HG03565 (cell line): ENCODE data around the gene ITPK1.

Experiments
- ATAC-seq: cut with Tn5 transposase; IDR thresholded peaks from one replicate; pipeline ENCODE4 v1.9.1; 2021; ENCODE audit warnings: mild to moderate bottlenecking, moderate library complexity; ENCODE audit not compliant: unreplicated experiment

ITPK1 gene

DNA sequence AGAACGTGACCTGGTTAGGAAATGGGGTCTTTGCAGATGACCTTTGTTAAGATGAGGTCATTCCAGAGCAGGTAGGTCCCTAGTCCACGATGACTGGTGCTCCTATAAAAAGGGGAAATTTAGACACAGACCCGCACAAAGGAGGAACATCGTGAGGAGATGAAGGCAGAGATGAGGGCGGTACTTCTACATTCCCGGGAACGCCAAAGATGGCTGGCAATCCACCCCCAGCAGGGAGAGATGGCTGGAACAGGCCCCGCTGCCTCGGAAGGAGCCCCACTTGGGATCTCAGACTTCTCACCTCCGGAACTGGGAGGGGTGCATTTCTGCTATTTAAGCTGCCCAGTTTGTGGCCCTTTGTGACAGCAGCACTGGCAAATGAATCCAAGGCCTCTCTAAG, 85.0 kb downstream of the ITPK1 start:
- ATAC-seq = no peak

DNA sequence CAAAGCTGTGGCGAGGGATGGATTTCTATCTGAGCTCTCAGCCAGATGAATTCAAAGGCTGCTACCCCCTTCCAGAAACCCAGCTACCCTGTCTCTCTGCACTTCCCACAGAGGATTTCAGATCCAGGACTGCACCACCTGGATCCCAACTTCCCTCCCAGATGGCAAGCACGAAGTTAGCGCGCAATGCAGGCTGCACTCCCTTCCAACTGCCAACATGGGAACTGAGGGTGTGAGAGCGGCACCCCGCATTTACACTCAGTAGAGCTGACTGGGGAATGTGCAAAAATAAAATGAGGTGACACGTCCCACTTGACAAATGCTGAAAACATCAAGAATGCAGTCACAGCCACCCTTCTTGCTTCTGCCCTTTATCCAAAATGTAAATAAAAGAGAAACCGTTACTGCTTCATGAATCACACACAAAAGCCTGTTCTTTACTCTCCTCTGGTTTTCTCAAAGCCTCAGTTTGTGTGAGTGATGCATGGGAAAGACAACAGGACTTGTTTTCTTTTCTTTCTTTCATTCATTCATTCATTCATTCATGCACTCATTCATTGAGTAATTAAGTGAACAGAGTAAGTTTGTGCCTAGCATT, 85.7 kb downstream of the ITPK1 start:
- no peak for ATAC-seq

DNA sequence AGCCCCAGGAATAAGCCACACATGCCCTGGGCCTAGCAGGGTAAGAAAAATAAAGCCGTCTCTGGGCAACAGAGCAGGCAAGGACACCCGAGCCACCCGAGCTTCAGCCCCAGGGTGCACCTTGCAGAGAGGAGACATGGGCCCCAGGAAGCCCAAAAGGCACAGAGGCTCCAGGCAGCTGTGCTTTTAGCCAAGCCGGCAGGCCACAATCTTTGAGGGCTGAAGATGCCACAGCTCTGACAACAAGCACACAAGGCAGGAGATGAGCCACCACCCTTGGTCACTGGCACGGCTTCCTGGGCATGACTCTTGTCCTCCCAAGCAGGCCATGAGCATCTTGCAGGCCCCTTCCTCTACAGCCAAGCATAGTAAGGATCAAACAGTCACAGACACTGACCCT, 86.3 kb downstream of the ITPK1 start:
- ATAC-seq = no peak

DNA sequence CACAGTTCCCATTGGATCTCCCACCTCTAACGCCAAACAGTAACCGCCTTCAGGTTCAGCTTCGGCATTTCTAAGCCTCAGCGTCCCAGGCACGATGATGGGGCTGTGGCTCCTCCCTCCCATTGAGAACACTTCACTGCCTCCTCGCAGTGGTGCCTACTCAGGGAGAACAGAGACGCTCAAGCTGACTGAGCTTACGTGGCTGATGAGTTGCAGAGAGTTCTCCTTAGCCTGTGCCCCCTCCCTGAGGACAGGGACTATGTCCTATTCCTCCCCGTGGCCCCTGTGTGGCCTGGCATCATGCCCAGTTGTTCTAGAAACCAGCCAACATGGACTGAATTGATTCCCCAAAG, 87.0 kb downstream of the ITPK1 start:
- no peak for ATAC-seq

DNA sequence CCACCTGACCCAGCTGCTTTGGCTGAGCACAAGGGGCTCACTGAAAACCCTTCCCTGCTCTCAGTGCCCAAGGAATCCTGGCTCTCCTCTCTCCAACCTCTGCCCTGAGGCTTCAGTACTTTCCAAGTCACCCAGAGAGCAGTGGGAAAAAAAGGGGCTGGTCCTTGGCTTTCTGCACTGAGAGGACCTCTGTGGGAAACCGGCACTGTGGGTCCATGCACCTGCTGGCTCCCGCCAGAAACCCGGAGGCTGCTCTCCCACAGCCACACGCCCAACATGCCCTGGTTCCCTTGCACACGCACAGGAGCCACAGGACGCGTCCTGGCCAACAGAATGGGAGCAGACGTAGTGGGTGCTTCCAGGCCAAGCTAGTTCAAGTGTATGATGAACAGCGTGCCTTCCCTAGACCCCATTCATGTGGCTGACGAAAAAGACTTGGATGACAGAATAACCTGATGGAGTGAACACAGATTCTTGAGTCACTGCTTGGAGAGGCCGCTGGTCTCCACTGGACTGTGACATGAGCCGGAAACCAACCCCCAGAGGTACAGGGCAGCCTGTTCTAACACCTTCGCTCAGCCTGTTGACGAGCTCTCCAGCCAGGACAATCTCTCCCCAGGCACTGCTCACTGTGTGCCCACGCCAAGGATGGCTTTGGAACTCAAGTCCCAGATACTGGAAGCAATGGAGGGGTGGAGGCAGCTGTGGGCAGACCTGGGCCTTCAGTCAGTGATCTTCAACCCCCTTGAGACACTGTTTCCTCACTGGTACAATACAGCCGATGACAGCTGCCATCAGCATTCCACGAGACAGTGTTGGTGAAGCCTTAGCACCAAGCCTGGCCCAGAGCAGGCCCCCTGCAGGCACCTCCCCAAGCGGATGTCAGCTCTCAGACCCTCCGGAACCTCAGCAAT, 87.7 kb downstream of the ITPK1 start:
- no peak for ATAC-seq

DNA sequence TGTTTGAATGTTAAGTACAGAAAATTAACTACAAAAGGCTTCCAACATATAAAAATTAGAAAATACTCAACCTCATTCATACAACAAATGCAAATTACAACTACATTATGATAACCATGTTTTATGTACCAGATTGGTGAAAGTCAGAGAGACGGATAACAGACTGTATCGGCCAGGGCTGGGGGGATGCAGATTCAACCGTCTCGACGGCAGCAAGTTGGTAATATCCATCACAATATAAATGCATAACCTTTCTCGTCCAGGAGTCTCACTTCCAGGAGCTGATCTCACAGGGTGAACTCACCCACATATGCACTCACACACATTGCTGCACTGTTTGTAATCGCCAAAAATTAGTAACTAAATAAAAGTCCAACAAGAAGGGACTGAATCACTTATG, 89.4 kb downstream of the ITPK1 start:
- no peak for ATAC-seq

DNA sequence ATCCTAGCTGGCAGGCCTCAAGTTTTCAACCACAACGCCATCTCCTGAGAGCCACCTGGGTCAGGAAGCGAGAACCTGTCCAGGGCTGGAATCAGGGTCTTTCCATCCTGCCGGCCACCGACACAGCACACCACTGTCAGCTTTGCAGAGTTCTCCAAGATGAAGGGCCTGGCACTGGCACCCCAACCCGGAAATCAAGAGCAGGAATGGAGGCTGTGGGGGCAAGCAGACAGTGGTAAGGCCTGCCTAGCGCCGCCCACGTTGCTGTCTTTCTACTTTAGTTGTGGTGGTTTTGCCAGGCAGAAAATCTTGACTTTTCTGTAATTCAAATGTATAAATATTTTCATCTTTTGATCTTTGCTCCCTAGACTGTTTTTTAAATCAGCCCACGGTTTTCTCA, 90.7 kb downstream of the ITPK1 start:
- ATAC-seq = no peak

DNA sequence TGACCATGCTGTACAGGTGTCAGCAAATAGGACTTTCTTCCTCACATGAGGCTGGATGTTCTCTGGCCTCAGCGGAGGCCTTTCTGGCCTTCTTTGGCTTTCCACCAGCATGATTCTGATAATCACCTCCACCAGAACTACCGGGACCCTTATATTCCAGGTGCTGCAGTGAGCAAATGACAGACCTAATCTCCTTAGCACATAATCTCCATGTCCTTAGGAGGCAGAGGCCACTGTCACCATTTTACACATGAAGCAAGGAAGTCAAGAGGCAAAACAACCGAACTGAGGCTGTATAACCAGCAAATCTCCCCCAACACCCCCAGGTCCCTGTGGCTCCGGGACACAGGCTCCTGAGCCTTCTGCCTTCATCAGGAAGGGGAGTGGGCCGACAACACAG, 91.2 kb downstream of the ITPK1 start:
- ATAC-seq = no peak

DNA sequence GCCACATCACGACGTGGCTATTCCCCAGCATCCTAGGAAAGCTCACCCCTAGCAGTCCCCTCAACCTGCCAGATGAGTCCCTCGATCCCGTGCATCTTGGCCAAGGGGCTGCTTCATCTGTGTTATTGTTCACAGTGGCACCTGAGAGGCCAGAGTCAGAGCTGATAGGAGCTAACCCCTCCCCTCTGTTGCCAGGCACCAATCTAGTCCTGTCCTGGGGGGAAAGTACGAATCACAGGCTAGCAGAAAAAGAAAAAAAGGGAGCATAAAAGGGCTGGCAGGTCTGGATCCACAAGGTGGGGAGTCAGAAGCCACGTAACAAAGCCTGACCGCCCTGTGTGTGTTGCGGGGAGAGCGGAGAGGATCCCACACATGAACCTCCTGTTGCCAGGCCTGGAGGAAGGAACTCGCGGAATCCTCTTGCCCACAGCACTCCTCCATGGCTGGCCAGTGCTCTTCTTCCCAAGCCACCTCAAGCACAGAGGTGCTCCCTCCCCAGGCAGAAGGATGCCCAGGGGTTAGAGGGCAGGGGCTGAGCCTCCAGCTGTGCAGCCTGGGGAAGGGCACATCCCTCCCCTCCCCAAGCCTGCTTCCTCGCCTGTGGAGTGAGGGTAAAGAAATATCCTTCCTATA, 91.8 kb downstream of the ITPK1 start:
- ATAC-seq = no peak

DNA sequence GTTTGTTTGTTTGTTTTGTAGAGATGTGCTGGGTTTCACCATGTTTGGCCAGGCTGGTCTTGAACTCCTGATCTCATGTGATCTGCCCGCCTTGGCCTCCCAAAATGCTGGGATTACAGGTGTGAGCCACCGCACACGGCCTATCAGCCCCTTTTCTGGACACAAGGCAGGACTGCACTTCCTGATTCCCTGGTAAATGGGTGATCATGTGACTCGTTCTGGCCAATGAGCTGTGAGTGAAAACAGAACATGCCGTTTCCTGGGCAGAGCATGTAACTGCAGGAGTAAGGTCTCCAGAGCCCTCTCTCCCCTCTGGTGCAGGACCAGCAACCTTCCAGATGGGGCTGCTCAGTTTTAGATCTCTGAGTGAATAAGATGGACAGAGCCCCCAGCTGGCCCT, 92.7 kb downstream of the ITPK1 start:
- ATAC-seq = no peak

DNA sequence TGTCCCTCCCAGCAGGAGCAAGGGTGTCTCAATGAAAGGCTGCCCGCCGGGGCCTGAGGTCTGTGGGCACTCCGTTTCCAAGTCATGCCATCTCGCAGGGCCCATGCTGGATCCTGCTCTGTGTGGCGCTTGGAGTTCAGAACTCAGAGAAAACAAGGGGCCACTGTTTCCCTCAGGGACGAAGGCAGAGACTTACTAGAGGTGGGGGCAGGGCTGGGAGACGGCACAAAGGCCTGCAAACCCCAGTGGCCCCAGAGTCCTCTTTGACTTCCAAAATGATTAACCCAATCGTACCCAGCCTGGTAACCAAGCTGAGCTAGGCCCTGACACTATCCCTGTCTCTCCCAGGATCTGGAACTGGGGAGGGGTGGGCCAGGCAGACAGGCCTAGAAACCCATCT, 95.8 kb downstream of the ITPK1 start:
- ATAC-seq = no peak

DNA sequence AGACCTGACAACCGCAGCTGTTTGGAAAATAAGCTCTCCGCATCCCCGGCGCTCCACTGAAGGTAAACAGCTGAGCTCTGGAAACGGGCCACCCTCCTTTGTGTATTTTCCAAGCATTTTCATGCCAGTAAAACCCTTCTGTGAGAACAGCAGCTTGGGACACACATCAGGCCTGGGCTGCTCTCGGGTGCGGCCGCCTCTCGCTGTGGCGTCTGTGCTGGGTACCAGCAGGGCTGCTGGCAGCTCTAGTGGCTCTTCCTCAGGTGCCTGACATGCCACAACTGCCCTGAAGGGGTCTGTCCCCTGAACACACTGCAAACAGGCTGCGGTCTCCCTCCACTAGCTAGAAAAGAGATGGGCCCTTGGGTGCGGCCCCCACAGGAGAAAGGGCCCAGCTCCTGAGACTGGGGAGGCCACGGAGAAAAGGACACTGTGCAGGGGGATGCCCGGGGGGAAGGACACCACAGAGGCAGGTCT, 96.3 kb downstream of the ITPK1 start:
- no peak for ATAC-seq

DNA sequence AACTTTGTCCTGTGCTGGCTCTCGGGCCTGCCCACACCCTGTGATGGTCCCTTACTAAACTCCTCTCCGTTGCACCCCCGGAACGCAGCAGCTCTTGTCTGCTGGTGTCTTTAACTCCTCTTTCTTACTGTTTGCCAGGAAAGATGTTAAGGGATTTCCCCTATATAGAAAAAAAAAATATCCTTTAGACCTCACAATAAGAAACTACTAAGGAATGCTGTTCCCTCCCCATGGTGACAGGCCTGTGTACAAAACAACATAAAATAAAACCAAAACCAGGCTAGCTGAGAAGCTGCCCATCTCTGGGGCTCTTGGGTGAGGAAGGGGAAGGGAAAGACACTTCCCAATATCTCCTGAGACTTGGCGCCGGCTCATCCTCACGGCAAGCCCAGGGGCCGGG, 97.4 kb downstream of the ITPK1 start:
- no peak for ATAC-seq

DNA sequence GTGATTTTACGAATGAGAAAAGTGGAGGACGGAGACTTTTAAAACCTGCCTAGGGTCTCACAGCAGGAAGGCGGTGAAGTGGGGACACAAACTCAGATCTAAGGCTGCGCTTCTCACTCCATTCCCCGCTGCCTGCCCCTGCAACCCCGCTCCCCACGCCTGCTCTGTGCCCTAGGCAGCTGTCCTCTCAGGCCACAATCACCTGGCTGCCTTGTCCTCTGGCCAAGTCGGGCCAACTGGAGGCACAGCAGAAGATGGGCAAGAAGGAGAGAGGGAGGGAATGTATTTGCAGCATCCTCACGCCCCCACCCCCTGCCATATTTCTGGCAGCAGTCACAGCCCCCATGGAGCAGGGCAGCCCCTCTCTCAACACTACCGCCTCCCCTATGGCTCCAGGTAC, 97.8 kb downstream of the ITPK1 start:
- ATAC-seq = no peak

DNA sequence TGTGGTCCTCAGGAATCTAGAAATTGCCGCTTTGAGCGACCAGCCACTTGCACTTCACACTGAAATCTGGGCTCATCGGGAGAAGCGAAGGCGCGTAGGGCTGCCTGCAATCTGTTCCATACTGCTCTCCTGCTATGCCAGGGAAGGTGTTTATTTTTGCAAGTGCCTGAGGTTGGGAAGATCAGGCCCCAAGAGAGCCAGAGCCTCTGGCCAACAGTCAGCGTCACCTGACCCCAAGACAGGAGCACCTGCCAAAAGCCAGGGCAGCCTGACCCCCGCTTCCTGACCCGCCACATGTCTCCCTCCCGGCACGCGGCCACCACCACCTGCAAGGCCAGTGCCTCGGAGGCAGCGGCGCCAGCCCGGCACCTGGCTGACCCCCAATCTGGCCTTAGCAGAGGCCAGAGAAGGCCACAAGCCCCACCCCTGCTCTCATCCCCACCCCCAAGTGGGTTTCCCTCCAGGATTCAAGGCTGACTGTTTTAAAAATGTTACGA, 98.4 kb downstream of the ITPK1 start:
- ATAC-seq = no peak

DNA sequence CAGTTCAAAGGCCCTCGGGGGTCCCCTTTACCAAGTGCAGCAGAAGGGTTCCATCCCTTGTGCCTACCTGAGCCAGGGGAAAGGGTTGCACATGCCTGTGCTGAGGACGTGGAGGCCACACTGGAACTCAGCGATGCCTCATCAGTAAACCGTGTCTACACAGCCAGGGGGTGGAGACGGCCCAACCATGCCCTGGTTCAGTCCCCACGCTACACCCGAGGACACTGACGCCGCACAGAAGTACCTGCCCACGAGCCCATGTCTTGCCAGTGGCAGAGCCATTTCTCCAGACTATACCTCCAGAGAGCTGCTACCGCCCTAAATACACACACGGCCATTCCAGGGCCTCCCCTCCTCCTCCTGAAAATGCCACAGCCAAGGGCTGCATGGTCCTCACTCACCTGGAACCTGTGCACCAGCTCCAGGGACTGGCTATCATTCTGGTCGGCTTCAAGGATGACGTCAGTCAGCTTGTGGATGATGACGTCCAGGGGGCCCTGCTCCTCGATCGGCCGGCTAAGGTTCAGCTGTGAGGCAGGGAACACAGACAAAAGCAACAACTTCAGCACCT, 99.4 kb downstream of the ITPK1 start:
- ATAC-seq = no peak

DNA sequence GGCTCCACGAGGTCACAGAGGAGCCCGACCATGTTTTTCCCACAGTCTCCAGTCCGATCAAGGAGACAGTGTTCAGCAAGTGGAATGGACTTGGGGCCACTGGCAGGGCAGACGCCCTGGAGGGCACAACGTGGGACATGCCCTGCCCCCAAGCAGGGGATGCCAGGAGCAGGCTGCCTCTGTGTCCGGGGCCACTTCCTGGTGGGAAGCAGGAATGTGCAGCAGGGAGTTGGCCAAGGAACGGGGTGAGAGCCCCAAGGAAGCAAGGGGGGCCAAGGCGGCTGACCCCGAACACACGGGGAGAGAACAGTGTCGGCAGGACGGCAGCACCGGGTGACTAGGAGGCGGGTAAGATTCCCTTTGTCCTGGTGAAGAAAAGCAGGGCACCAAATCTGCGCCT, 100.2 kb downstream of the ITPK1 start:
- no peak for ATAC-seq

DNA sequence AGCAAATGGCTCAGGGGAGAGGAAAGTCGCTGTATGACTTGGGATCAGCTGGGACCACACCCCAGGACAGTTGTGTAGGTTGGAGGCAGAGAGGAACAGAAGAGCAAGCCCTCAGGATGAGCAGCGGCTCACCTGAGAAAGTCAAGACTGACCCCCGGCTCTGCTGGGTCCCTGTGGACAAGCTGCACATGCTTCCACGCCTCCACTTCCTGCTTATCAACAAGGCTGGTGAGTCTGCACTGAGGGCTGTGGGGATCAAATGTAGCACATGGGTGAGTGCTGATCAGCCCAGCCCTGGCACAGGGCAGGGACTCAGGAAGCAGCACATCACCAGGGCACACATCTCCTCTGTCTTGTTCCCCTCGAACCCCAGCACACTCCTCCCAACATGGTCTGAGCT, 100.7 kb downstream of the ITPK1 start:
- ATAC-seq = no peak

DNA sequence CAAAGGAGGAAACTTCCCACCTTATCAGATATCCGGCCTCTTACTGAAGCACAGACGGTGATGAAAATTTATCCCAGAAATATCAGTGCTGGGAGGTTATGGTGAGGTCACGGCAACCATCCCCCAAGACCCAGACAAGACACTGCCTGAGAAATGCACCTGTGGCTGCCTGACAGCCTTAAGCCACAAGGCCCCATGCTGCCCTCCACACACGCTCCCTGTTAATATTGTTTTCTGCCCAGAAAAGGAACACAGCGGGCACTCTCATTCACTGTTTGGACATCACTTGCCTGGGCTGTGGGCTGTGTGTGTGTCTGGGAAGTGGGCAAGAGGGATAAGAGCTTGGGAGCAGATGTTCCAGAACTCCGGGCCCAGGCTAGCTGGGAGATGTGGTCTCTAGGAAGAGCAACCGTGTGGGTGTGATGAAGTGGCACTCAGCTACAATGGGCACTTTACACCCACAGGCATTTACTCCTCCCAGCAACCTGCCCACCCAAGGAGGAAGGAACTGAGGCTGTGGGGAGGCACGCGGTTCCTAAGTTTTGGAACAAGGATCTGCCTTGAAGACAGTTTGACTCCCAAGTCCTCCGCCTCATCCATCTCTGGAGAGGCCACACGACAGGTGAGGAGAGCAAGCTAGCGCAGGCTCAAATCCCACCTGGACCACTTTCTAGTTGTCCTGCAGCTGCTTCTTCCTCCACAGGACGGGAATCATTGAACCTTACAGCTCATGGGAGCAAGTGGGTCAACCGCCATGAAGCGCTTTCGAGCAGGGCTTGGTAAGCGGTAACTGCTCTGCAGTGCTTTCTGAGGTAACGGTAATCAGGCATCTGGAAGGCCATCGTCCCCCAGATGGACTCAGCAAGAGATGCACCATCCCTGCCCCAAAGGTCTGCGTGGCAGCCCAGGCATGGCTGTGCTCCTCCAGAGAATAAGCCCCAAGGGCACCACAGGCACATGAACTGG, 101.4 kb downstream of the ITPK1 start:
- no peak for ATAC-seq

DNA sequence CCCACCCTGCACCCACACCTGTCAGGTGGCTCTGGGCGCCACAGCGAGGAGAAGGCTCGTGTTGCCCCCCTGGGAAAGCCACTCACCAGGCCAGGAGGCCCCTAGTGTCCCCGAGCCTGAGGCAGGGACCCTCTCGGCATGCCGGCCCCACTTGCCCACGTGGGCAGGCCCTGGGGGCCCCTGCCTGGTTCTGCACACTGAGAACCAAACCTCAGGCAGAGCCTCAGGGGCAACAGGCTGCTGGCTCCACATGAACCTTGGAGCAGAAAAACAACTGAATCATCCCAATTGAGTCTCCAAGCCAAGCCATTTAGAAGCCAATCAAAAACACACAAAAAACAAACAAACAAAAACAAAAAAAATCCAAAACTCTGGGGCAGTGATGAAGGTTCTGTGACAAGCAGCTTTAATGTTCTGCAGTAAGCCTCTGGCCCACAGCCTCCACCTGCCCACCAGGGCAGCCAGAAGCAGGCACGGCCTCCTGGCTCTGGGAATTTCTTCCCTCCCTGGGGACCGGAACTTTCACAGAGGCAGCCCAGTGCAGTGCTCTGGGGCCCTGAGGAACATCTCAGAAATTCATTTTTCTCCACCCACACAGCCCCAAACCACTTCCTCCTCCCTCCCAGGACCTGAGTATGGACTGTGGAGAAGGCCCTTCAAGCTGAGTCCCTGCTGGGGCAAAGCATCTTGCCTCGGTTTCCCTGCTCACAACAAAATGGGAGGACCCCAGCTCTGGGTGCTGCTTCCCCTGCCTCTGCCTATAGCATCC, 102.6 kb downstream of the ITPK1 start:
- ATAC-seq = no peak
